ENCODE measurements around the gene ANO10. TPM values are rescaled to one million over a fixed set of nuclear protein-coding genes. Genes with fewer than 3 reads are reported as not detected.

ANO10 gene
- total and polyA plus RNA-seq, 2 of the 8 experiments (the other 6 are each of a cell fraction or from before 2014, with no cell fraction given), result 38.0 to 53.2 TPM

- Histone ChIP-seq H3K27me3 (replicated peaks in 1 of 4; ENCODE audit: control insufficient read depth in 3 of 4, extremely low read depth in 1 of 4, insufficient read depth in 3 of 4, low read length in 3 of 4) (no peaks in the 10 kb centered on the region; a peak in 1 of 7 replicates), H3K18ac (ENCODE audit: extremely low read depth, low read length) (no peak overlapping the region), H2BK20ac (ENCODE audit: low read length) (no peak overlapping the region), H4K5ac (ENCODE audit: insufficient read length, low read depth, low read length) (no peak overlapping the region), H3K4me1 (replicated peaks in 1 of 4; ENCODE audit: control insufficient read depth in 3 of 4, insufficient read depth in 4 of 4, low read length in 3 of 4) (peaks cover 0 to 12% (median 1%) of the 10 kb centered on the region in 4 experiments; a peak in 5 of 7 replicates), H2AK5ac (ENCODE audit: low read depth, low read length) (no peak overlapping the region), H4K20me1 (replicated peaks in 1 of 2; ENCODE audit: control insufficient read depth in 1 of 2, insufficient read depth in 2 of 2, low read length in 2 of 2) (no peaks in the 10 kb centered on the region), H3K4me3 (ENCODE audit: extremely low read depth in 1 of 4, insufficient read depth in 2 of 4, low read depth in 3 of 4, low read length in 4 of 4) (no peak overlapping the region), H3K27ac (ENCODE audit: low read depth, low read length) (no peak overlapping the region), H2BK5ac (ENCODE audit: low read depth, low read length) (no peak overlapping the region), H3K79me1 (ENCODE audit: low read depth, low read length) (no peaks in the 10 kb centered on the region), H3K56ac (replicated peaks; ENCODE audit: insufficient read length, low read depth, low read length) (no peak overlapping the region), H2BK120ac (replicated peaks; ENCODE audit: low read depth, low read length) (no peak overlapping the region), H3K9me3 (ENCODE audit: insufficient read depth in 2 of 2, low read depth in 1 of 2, low read length in 1 of 2) (peaks cover 3 to 8% of the 10 kb centered on the region in 2 experiments; a peak in 3 of 4 replicates), H3K14ac (ENCODE audit: insufficient read length) (no peak overlapping the region), H2AFZ (ENCODE audit: low read length) (no peak overlapping the region), H4K8ac (ENCODE audit: extremely low read depth, insufficient read depth, low read length) (no peak overlapping the region), H3K4ac (replicated peaks; ENCODE audit: insufficient read length, low read depth, low read length) (no peak overlapping the region), H3K4me2 (ENCODE audit: insufficient read depth in 1 of 2, low read depth in 2 of 2, low read length in 2 of 2) (no peak overlapping the region), H2BK15ac (ENCODE audit: low read length) (no peak overlapping the region), H3K36me3 (ENCODE audit: control insufficient read depth in 2 of 4, insufficient read depth in 4 of 4, low read length in 3 of 4) (peaks cover 2 to 33% (median 15%) of the 10 kb centered on the region in 4 experiments; a peak in 5 of 8 replicates), H3K9ac (replicated peaks in 1 of 4; ENCODE audit: extremely low read depth in 1 of 4, low read depth in 3 of 4, low read length in 3 of 4) (no peak overlapping the region), H3K79me2 (ENCODE audit: control insufficient read depth in 1 of 2, insufficient read depth in 2 of 2, low read length in 2 of 2) (no peaks in the 10 kb centered on the region), H4K91ac (replicated peaks; ENCODE audit: insufficient read length, low read length) (no peak overlapping the region), H2BK12ac (ENCODE audit: low read depth, low read length) (no peak overlapping the region), H3K23me2 (ENCODE audit: low read depth, low read length) (no peaks in the 10 kb centered on the region), H3K23ac (ENCODE audit: insufficient read length) (no peak overlapping the region)
- FAIRE-seq (no peak), DNase-seq (ENCODE audit: low read depth in 1 of 2, low spot score in 2 of 2) (no peak)
- CTCF ChIA-PET (ENCODE audit: partially characterized antibody), result interaction anchor here (0.8 kb wide), 1 partner anchor 110 kb away, joined by 5 read pairs; no protein-coding TSS in a partner anchor
- WGBS, 2 experiments (ENCODE audit: extremely low coverage in 1 of 2, insufficient coverage in 1 of 2, insufficient read length in 1 of 2, insufficient replicate concordance in 2 of 2, low coverage in 1 of 2, low lambda C conversion rate in 2 of 2, missing lambda C conversion rate in 1 of 2), result 72% methylated on average over 4 of the region's 4 CpGs; no CpG with 5 or more reads in 1 of the 2 experiments
- POLR2A ChIA-PET (ENCODE audit: partially characterized antibody), result no interaction called here
- no peak for TF ChIP-seq CEBPB (IDR thresholded peaks at IDR 0.05; ENCODE audit: low read depth, low read length)
- TF ChIP-seq SIRT6 (IDR thresholded peaks at IDR 0.05; ENCODE audit: low read length), result no peak
- no peak for TF ChIP-seq RNF2 (IDR thresholded peaks at IDR 0.05; ENCODE audit: borderline replicate concordance, low read depth, low read length, missing control alignments, poor library complexity, severe bottlenecking)
- no peak for TF ChIP-seq BRCA1 (IDR thresholded peaks at IDR 0.05; ENCODE audit: low read depth, low read length)
- no peak for TF ChIP-seq CHD1 (IDR thresholded peaks at IDR 0.05; ENCODE audit: low read depth, low read length)
- no peak for TF ChIP-seq MAX (IDR thresholded peaks at IDR 0.05)
- TF ChIP-seq ATF2 (IDR thresholded peaks at IDR 0.05; ENCODE audit: low read length), result no peak
- TF ChIP-seq SIX5 (IDR thresholded peaks at IDR 0.05; ENCODE audit: low read depth, low read length), result no peak
- no peak for TF ChIP-seq BCL11A (IDR thresholded peaks at IDR 0.05; ENCODE audit: low read depth in 2 of 2, low read length in 2 of 2)
- TF ChIP-seq POU5F1 (IDR thresholded peaks at IDR 0.05; ENCODE audit: low read depth, low read length), result no peak
- TF ChIP-seq JUND (IDR thresholded peaks at IDR 0.05; ENCODE audit: low read length), result no peak
- no peak for TF ChIP-seq TBP (IDR thresholded peaks at IDR 0.05; ENCODE audit: low read depth, low read length)
- TF ChIP-seq TEAD4 (IDR thresholded peaks at IDR 0.05; ENCODE audit: low read depth, low read length), result no peak
These were observed 278.6 kb downstream of the ANO10 start for GRCh38 chr3:43343185-43343584.

All from H1 (cell line).